Smooth muscle cell of the brain vasculature (primary cell): ENCODE measurements around the gene WNT2.

Source experiments
- DNase-seq: peaks from one replicate; pipeline ENCODE4 v3.0.0-alpha.2; 2012; ENCODE audit warnings: low read depth, low spot score

Gene WNT2

DNA sequence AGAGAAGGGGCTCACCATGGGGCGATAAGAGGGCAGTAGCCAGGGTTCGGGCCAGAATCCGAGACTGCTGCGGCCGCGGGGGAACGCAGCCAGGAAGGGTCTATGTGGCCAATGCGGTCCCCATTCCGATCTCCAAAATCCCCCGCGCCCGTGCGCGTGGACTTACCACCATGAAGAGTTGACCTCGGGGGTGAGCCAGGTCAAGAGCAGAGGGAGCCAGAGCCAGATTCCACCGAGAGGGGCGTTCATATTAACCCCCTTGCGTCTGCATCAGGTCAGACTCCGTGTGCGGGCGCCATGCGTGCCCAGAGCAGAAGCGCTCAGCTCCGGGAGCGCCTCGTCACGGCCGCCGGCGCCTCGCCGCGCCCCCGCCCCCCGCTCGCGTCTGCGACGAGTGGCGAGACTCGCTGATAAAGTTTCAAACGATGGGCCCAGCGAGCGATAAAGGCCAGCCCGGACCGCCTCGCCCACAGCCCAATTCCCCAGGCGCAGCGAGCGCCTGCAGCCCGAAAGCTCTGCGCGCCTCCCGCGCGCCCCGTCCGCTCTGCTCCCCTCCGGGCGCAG, at the start of gene WNT2:
WNT2 (minus strand) TSS at position 318 of the 564 bp plus-strand sequence; CDS start at position 249, 69 bp downstream.
- DNase-seq, result no peak

DNA sequence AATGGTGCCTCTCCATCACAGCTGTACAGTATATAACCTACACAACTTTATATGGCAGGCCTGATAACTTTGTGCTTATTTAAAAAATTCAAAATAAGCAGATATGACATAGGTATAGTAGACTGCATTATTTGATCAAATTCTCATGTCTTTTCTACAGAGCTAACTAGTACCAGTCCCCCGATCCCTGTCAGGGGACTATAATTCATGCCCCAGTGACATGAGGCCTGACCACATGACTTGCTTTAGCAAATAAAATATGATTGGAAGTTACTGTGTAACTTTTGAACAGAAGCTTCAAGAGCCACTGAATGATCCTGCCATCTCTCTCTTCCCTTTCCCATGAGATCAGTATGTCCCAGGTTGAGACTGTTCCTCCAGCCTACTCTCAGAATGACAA, 49.2 kb upstream of the WNT2 start:
- no peak for DNase-seq

DNA sequence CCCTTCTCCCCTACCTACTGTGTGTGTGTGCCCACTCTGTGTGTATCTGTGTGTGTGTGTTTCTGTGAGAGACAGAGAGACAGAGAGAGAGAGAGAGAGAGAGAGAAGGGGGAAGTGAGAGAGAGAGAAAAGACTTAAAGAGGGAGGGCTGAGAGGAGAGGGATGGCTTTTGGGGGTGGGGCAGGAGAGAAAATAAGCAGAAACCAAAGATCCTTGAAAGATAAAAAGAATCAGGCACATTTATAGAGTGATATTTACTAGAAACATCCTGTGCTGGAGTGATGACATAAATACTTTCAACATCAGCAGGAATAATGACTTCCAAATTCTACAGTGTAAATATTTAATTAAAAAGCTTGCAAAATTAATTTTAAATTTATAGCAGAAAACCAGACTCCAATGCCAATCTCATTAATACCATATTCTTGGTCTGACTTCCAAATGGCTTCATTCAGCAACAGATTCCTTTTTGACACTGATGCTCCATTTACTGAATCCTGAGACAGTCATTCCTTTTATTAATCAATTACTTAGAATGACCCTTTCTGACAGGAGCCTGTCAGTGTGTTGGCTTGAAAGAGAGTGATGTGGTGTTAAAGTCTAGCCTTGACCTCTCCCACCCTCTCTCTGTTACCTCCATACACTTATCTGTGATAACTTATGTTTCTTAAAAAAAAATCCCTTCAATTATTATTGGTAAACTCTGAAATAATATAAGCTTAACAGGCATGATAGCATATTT, 41.7 kb upstream of the WNT2 start:
- no peak for DNase-seq

- no peak for DNase-seq
Measured at GRCh38 chr7:117362294-117362888, 39.5 kb upstream of the WNT2 start.

DNA sequence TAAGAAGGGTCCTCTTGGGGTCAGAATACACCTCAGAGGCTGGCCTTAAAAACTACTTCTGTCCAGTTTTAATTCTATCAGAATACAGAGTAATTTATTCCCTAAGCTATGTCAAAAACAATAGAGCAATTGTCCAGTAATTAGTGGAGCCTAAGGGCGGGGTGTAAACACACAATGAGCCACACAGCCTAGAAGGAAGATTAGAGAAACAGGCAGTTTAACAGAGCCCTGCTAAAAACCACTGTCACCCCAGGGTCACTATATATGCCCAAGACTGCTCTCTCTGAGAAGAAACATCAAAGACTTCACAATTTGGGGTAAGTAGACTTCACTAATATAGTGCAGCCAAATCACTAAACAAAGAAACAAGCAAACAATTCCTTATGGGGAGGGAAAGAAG, 27.2 kb upstream of the WNT2 start:
- DNase-seq, result no peak

- DNase-seq, result no peak
Measured at GRCh38 chr7:117349570-117349969, 26.7 kb upstream of the WNT2 start.

- DNase-seq, result no peak
Measured at GRCh38 chr7:117347962-117348672, 25.3 kb upstream of the WNT2 start.

GRCh38 chr7:117347480-117347879, 24.6 kb upstream of the WNT2 start:
- DNase-seq, result no peak

GRCh38 chr7:117346161-117346560, 23.3 kb upstream of the WNT2 start:
- no peak for DNase-seq

DNA sequence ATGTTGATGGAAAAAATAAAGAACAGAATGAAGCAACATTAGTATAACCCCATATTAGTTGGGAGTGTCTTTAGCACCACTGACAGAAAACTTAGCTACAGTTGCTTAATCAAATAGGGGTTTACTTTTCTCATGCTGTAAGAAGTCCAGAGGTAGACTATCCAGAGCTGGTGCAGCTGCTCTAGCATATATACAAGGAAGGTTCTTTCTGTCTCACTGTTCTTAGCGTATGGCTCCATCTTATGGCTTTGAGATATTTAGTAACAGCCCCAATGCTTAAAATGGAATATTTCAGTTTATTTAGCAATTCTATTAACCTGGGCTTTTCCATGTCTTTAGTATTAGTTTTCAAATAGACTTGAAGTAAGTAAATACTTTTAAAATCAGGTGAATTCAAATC, 15.2 kb upstream of the WNT2 start:
- DNase-seq, result no peak

GRCh38 chr7:117333168-117333567, 10.3 kb upstream of the WNT2 start:
- no peak for DNase-seq

- no peak for DNase-seq
Measured at GRCh38 chr7:117332031-117332430, 9.2 kb upstream of the WNT2 start.

GRCh38 chr7:117325836-117326235, 3.0 kb upstream of the WNT2 start:
- no peak for DNase-seq

GRCh38 chr7:117324960-117325359, 2.1 kb upstream of the WNT2 start:
- no peak for DNase-seq

DNA sequence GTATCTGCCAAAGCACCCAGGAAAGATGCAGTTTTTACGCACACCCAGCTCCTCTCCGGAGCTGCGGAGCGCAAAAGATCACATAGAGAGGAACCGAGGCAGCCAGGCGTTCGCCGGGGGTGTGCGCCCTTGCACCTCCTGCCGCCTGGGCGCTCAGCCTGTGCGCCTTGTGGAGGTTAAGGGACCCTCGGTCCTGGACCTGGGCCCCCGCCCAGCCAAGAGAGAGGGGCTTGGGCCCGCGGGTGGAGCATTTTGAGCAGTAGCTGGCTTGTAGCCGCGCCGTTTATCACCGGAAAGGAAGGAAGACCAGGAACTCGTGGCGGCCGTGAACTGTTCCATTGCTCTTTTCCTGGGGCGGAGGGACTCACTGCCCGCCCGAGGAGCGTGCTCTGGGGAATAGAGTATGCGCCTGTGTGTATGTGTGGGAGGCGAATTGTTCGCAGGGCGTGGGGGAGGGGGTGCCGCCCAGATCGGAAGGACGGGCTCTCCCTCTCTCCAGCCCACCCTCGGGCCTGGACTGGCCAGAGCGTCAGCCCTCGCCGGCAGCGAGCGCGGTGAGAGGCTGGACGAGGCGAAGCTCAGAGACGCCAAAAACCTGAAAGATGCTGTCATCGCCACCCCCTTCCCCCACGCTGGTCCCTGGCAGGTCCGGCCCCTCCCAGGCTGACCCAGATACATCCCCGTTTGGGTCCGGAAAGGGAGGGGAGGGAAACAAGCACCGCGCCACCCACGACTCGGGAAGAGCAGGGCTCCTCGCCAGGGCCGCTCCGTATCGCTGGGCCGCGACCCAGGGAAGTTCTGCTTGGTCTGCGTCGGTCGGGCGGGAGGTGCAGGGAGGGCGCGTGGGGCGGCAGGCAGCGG, 1.2 kb upstream of the WNT2 start:
- no peak for DNase-seq

DNA sequence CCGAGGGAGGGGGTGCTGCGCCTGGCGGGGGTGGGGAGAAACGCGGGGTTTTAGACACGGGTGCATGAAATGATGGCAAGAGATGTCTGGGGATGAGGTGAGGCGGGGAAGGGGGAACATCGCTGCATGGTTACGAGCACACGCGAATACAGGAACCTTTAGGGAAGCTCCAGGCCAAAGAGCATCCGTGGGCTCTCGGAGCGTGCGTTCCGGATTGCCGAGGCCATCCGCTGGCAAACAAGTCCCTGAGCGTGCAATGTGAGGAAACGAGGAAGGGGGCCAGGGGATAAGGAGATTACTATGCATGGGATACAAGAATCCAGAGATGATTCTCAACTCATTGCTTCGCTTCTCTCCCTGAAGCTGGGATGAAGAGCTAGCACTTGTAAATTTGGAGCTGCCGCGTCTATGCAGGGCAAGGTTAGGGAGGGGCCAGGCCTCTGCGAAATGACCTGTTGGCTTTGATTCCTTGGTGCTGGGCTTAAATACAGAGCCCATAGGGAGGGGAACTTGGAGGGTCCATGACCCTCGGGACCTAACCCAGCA, 520 bp upstream of the WNT2 start:
- no peak for DNase-seq

- DNase-seq, result no peak
Measured at GRCh38 chr7:117320523-117320922, 2.3 kb downstream of the WNT2 start.

DNA sequence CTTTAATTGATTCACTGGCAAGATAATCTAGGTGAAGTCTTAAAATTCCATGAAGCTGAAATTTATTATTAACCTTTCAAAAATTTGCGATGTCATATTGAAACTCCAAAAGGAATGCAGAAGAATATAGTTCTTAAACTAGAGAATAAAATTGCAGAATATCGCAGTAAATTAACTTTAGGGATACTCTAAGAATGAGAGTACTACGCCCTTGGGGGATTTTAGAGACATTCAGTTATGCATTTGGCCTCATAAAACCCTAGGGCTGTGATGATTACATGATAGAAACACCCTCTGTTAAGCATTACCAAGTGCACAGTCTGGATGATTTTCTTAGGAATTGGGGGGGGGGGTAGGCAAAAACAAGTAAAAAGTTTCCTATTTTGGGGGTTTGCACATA, 3.7 kb downstream of the WNT2 start:
- DNase-seq, result no peak

GRCh38 chr7:117313582-117313981, 9.3 kb downstream of the WNT2 start:
- DNase-seq, result no peak

GRCh38 chr7:117312593-117313580, 10.0 kb downstream of the WNT2 start:
- DNase-seq, result no peak
